Upper lobe of left lung (tissue), 6 donors: Measurements from ENCODE around the gene MTRR. TPM values are rescaled to one million over a fixed set of nuclear protein-coding genes. Genes with fewer than 3 reads are reported as not detected.
A peak's percentile ranks its signal among the peaks of the same experiment; 100 is the strongest.

Experiments
- ATAC-seq, 2 donors: fragments of 200-7000 bp; cut with Tn5 transposase; one replicate each; pipeline ENCODE4 v1.9.1; 2022; ENCODE audit warnings: mild to moderate bottlenecking in 2 of 2, moderate library complexity in 2 of 2; ENCODE audit not compliant: low FRiP score in 2 of 2
- DNase-seq, 2 donors: peaks; one replicate each; pipeline ENCODE4 v3.0.0-alpha.2; 2019 to 2020
- H3K27ac ChIP-seq, 4 donors: fragments of 200-600 bp; sonication (generic); one replicate each; pipeline ENCODE4 v1.5.1; 2016 to 2019
- H3K27me3 ChIP-seq, 4 donors: fragments of 200-600 bp; sonication (generic); one replicate each; pipeline ENCODE4 v1.5.1; 2017 to 2019
- H3K36me3 ChIP-seq, 4 donors: fragments of 200-600 bp; sonication (generic); one replicate each; pipeline ENCODE4 v1.5.1; 2016 to 2019
- H3K4me1 ChIP-seq, 4 donors: fragments of 200-600 bp; sonication (generic); one replicate each; pipeline ENCODE4 v1.5.1; 2018 to 2019
- H3K4me3 ChIP-seq, 4 donors: fragments of 200-600 bp; sonication (generic); one replicate each; pipeline ENCODE4 v1.5.1; 2017 to 2019; ENCODE audit warnings: mild to moderate bottlenecking in 2 of 4, moderate library complexity in 1 of 4
- H3K9me3 ChIP-seq, 4 donors: fragments of 200-600 bp; sonication (generic); one replicate each; pipeline ENCODE4 v1.5.1; 2018 to 2019
- CTCF ChIP-seq, 6 experiments: fragments of 450-650 bp in 4 of 6; fragments of 200-600 bp in 2 of 6; sonication (generic) in 2 of 6; IDR thresholded peaks; one replicate each; pipeline ENCODE4 v1.5.1; 2016 to 2019; ENCODE audit warnings: antibody characterized with exemption in 6 of 6
- EP300 ChIP-seq, 4 donors: sonication (generic); formaldehyde crosslinking; IDR thresholded peaks; one replicate each; pipeline ENCODE4 v1.5.1; 2017; ENCODE audit warnings: antibody characterized with exemption in 4 of 4, control low read depth in 2 of 4
- POLR2A ChIP-seq, 4 donors: fragments of 450-650 bp; IDR thresholded peaks; one replicate each; pipeline ENCODE4 v1.5.1; 2016 to 2017; ENCODE audit warnings: antibody characterized with exemption in 4 of 4, mild to moderate bottlenecking in 2 of 4
- POLR2AphosphoS5 ChIP-seq, 2 donors: sonication (generic); formaldehyde crosslinking; IDR thresholded peaks; one replicate each; pipeline ENCODE4 v1.5.1; 2017; ENCODE audit warnings: antibody characterized with exemption in 2 of 2
- WGBS, 2 donors: methylation state at CpG; one replicate each; pipeline ENCODE4 v1.1.5; 2017 to 2018; 5-methylcytosine and 5-hydroxymethylcytosine counted together
- total RNA-seq, 6 donors: library from RNA; depleted of rRNA in 4 of 6; stranded (reverse); fragments of >200 nt in 4 of 6; gene quantifications; one replicate each; pipeline versions ENCODE4 v1.1.0 to v1.2.1, GENCODE V29; 2016 to 2021
- donor health status: DM: no; HTN: no; CAD: no; lungs with moderate emphysema.
- donor health status: DM: no; HTN: yes; CAD: no; lungs with severe emphysema.

Gene MTRR
- total RNA-seq, 6 donors from 2014 or later: 91.1 to 157 (median 105) TPM

GRCh38 chr5:7849681-7850394, 19.1 kb upstream of the MTRR start:
- no peak for TF ChIP-seq POLR2A (IDR thresholded peaks at IDR 0.05)
- TF ChIP-seq CTCF (IDR thresholded peaks at IDR 0.05): no peak
- no peak for TF ChIP-seq POLR2AphosphoS5 (IDR thresholded peaks at IDR 0.05)
- TF ChIP-seq EP300 (IDR thresholded peaks at IDR 0.05): no peak
- peaks cover 0 to 14% (median 2%) of the 10 kb centered on the region in 4 donors for H3K27me3 ChIP-seq
- WGBS, 2 donors: 8 to 11% methylated on average over 22 to 27 of the region's 44 CpGs
- H3K4me1 ChIP-seq: peaks cover 13 to 26% (median 18%) of the 10 kb centered on the region in 4 donors
- peak in 1 of 2 donors; percentile 73 for DNase-seq
- peak in 1 of 2 donors; percentile 33 for ATAC-seq
- no peaks in the 10 kb centered on the region for H3K9me3 ChIP-seq
- no peak overlapping the region for H3K27ac ChIP-seq
- peak overlapping the region; percentile 45 to 68 (median 62) for H3K4me3 ChIP-seq
- no peaks in the 10 kb centered on the region for H3K36me3 ChIP-seq

- peak within 1 kb of the TSS in 2 of 4 donors; percentile 36 to 45 for H3K27ac ChIP-seq
- TF ChIP-seq POLR2A (IDR thresholded peaks at IDR 0.05) (peak in 1 of 4 donors; percentile 45), POLR2AphosphoS5 (IDR thresholded peaks at IDR 0.05) (no peak), CTCF (IDR thresholded peaks at IDR 0.05) (peak in 4 of 6 experiments; percentile 25 to 66 (median 38)), EP300 (IDR thresholded peaks at IDR 0.05) (no peak)
- H3K27me3 ChIP-seq: peaks cover 0 to 14% (median 2%) of the 10 kb centered on the region in 4 donors
- DNase-seq (peak; percentile 78 to 91), ATAC-seq (peak; percentile 79 to 81)
- peak within 1 kb of the TSS; percentile 45 to 68 (median 62) for H3K4me3 ChIP-seq
- H3K4me1 ChIP-seq: peaks cover 13 to 26% (median 18%) of the 10 kb centered on the region in 4 donors
- H3K36me3 ChIP-seq: no peaks in the 10 kb centered on the region
- WGBS, 2 donors: 2 to 12% methylated on average over 5 to 11 of the region's 76 CpGs
- H3K9me3 ChIP-seq: no peaks in the 10 kb centered on the region
These were observed 18.3 kb upstream of the MTRR start, which contains the start of gene CFAP90 for GRCh38 chr5:7850395-7851239. CFAP90 (minus strand) TSS chr5:7851133; CDS start chr5:7851021, 112 bp downstream.

GRCh38 chr5:7851240-7851592, 17.7 kb upstream of the MTRR start:
- peak in 1 of 6 experiments; percentile 24 for TF ChIP-seq CTCF (IDR thresholded peaks at IDR 0.05)
- TF ChIP-seq POLR2A (IDR thresholded peaks at IDR 0.05): no peak
- TF ChIP-seq EP300 (IDR thresholded peaks at IDR 0.05): no peak
- no peak for DNase-seq
- WGBS, 2 donors: 52% methylated on average over 16 of the region's 16 CpGs

GRCh38 chr5:7851617-7852289, 17.2 kb upstream of the MTRR start:
- WGBS, 2 donors: 70 to 71% methylated on average over 8 of the region's 8 CpGs
- Histone ChIP-seq H3K9me3 (no peaks in the 10 kb centered on the region), H3K36me3 (no peaks in the 10 kb centered on the region), H3K4me1 (peaks cover 13 to 26% (median 18%) of the 10 kb centered on the region in 4 donors), H3K4me3 (peak overlapping the region in 1 of 4 donors; percentile 59), H3K27ac (no peak overlapping the region), H3K27me3 (peaks cover 0 to 14% (median 2%) of the 10 kb centered on the region in 4 donors)
- ATAC-seq: no peak
- no peak for DNase-seq
- TF ChIP-seq POLR2AphosphoS5 (IDR thresholded peaks at IDR 0.05) (no peak), EP300 (IDR thresholded peaks at IDR 0.05) (no peak)

More at GRCh38 chr5:7851240-7851592, 17.7 kb upstream of the MTRR start:
- Histone ChIP-seq H3K27me3 (peaks cover 0 to 14% (median 2%) of the 10 kb centered on the region in 4 donors), H3K27ac (peak overlapping the region in 1 of 4 donors; percentile 36), H3K4me1 (peaks cover 13 to 26% (median 18%) of the 10 kb centered on the region in 4 donors), H3K36me3 (no peaks in the 10 kb centered on the region), H3K4me3 (peak overlapping the region; percentile 45 to 68 (median 62)), H3K9me3 (no peaks in the 10 kb centered on the region)
- ATAC-seq: no peak
